Hippocampal formation (tissue), 2 donors: ENCODE data around the gene ENDOD1.
"Not testable (repeated sequence)": the region's sequence is repeated elsewhere in the genome, so short reads cannot be mapped to it uniquely, and the experiment has no call there.

Experiments
- DNase-seq, 2 donors: peaks; one replicate each; lab custom pipeline; 2025; lab: John Stamatoyannopoulos, UW

The ENDOD1 gene, protein sequence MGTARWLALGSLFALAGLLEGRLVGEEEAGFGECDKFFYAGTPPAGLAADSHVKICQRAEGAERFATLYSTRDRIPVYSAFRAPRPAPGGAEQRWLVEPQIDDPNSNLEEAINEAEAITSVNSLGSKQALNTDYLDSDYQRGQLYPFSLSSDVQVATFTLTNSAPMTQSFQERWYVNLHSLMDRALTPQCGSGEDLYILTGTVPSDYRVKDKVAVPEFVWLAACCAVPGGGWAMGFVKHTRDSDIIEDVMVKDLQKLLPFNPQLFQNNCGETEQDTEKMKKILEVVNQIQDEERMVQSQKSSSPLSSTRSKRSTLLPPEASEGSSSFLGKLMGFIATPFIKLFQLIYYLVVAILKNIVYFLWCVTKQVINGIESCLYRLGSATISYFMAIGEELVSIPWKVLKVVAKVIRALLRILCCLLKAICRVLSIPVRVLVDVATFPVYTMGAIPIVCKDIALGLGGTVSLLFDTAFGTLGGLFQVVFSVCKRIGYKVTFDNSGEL

DNA sequence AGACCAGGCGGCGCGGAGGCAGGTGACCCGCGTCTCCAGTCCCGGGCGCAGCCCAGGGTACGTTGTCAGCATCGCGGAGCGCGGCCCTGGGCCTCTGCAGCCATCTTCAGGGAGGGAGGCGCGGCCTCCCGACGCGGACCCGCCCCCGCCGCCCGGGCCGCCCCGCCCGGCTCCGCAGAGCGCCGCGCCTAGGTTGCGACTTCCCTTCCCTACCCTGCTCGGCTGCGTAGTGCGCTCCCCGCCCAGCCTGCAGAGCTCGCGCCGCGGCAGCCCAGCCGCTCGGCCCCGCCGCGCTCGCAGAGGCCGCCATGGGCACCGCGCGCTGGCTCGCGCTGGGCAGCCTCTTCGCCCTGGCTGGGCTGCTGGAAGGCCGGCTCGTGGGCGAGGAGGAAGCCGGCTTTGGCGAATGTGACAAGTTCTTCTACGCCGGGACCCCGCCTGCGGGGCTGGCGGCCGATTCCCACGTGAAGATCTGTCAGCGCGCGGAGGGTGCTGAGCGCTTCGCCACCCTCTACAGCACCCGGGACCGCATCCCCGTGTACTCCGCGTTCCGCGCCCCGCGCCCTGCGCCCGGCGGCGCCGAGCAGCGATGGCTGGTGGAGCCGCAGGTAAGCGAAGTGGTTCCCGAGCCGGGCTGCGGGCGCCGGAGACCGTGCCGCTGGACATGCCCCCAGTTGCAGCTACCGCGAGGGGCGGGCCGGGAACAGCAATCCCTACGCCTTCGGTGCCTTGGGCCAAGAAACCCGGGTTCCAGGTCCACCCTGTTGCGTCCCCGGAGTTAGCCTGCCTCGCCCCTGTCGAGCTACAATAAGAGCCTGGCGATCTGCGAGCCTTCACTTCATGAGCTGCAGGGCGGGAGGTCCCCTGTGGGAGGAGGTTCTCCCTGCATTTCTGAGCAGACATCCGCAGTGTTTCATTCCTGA lies at the start of gene ENDOD1:
ENDOD1 (plus strand) TSS at position 227 of the 923 bp plus-strand sequence; CDS start at position 309, 82 bp downstream.
- DNase-seq = peak; percentile 85 to 87

DNA sequence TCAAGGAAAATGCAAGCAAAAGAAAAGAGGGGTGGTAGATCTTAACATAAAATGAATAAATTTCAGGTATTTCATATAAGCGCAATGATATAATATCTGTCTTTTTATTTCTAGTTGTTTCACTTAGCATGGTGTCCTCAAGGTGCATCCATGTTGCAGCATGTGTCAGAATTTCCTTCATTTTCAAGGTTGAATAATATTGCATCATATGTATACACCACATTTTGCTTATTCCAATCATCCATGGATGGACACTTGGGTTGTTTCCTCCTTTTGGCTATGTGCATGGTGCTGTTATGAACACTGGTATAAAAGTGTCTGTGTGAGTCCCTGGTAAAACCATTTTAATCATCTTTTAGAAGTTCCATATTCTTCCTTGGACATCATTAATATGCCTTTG lies 47.4 kb upstream of the ENDOD1 start:
- DNase-seq = no peak

DNA sequence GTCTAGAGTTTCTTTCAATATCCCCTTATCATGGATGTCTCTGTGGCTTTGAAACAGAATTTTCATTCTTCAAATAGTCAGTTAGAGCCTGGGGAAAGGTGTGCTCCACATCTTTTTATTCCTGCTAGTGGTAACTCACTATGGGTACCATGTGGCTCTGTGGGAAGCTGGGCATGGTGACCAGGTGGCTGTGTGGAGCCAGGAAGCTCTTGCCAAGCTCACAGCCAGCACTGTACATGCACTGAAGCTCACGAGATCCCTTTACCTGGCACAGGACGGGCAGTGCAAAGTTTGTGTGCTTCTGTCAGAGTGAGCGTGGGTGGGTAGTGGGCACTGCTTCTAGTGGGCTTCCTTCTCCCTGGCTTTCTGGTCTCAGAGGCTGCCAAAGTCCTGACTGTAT lies 46.7 kb upstream of the ENDOD1 start:
- no peak for DNase-seq

DNA sequence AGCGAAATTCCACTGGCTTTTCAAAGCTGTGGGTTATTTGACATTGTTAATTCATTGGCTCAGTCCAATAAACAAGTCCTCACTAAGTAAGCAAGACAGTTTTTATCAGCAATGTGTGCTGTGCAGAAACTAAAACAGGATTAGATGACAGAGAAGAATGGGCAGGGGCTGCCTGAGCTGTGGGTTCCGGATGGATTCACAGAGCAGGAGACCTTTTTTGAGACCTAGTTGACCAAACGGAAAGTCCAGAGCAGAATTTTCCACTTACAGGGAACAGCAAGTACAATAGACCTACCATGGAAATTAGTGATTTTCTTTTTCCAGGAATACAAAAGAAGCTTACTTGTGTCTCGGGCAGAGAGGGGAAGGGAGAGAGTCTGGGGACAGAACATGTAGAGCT lies 45.6 kb upstream of the ENDOD1 start:
- no peak for DNase-seq

DNA sequence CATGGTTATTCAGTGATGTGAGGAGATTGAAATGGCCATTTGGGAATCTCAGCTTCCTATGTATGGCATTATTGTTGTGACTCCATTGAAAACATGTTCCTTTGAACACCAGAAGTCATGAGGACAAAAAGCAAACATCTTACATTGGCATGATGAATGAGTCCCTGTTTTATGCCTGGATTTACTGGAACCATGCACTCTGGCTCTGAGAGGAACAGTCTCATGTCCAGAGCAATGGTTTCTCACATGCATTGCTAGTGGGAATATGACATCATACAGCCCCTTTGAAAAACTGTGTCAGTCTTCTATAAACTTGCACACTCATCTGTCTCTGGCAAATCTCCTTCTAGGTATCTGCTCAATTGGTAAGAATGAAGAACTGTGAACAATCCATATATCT lies 43.8 kb upstream of the ENDOD1 start:
- DNase-seq = no peak

DNA sequence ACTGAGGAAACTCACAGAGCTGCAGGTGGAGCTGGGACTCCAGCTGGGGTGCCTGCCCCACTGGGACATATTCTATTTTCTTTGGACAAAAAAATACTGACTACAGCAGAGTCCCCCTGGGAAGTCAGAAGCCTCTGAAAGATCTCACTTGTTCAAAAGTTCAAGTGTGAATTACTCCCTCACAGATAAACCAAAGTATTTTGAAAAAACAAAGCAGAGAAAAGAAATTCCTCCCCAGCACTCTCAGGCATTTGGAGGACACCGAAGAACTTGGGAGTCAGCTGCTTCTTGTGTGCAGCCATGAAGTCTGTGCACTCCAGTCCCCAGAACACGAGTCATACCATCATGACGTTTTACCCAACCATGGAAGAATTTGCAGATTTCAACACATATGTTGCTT lies 40.5 kb upstream of the ENDOD1 start, which contains the start of gene KDM4F:
KDM4F (plus strand) TSS at position 301 of the 400 bp plus-strand sequence.
- not testable (repeated sequence) for DNase-seq

DNA sequence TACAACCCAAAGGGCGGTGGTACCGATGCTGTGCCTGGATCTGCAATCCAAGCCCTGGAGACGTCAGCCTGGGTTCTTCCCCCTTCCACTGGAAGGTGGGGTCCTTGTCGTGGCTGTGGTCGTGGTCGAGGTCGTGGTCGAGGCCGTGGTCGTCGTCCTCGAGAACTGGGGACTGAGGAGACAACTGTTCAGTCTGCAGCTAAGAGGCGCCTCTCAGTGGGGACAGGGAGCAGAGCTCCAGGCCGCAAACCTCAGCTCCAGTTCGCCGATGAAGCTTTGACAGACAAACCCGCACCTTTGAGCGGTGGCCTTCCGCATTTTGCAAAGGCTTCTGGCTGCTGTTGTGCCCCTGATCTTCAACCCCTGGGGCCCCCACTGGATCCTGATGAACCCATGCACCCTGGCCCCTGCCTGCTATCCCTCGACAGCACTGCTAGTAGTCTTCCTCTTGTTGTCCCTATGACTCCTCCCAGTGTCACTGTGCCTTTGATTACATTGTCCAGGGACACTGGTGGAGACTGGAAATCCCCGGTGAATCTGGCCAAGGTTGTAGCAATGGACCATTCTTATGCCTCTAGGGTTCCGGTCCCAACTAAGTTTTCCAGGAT lies 38.9 kb upstream of the ENDOD1 start:
- no peak for DNase-seq

DNA sequence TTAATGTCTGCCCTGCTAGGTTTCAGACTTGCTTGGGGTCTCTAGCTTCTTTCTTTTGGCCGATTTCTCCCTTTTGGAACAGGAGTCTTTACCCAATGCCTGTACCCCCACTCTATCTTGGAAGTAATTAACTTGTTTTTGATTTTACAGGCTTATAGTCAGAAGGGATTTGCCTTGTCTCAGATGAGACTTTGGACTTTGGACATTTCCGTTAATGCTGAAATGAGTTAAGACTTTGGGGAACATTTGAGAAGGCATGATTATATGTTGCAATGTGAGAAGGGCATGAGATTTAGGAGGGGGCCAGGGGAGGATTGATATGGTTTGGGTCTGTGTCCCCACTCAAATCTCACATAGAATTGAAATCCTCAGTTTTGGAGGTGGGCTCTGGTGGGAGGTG lies 35.3 kb upstream of the ENDOD1 start:
- DNase-seq = no peak

DNA sequence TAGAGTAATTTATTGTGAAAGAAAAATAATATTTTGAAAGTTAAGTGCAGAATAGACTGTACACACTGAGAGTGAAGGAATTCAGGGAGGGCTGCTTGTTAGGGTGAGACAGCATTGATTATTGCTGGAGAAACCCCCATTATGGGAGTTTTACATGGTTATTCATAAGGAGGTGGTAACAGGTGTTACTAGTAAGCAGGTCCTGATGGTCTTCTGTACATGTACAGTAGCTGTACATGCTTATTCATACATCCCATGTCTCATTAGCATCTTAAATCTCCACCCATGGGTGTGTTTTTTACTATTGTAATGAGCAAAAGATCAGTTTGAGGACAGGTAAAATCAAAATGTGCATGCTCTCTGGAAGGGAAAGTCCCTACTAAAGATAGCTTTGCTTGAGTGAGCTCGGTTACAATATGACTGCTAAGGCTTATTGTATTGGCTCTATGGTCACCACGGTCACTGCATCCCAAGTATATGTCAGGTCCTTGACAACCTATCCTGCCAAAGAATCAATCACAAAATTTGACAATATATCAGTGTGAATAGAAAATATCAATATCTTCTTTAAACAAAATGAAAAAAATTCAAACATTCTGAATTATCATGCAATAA lies 34.3 kb upstream of the ENDOD1 start:
- DNase-seq = no peak

DNA sequence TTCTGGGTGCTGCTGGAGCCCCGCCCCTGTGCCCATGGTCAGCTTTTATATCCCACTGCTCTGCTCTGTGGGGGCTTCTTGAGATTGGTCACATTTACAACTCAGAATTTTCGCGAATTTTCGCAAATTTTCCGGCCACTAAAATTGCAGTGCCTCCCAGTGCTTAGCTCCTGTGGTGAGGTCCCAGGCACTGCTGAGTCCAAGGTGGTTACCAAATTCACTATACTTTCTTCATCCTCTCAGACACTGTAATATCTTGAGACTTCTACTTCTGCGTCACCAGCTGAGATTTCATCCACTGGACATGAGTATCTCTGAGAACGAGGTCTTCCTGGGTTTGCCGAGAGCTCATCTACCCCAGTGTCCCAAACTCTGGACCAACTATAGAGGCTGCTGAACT lies 31.7 kb upstream of the ENDOD1 start:
- no peak for DNase-seq

DNA sequence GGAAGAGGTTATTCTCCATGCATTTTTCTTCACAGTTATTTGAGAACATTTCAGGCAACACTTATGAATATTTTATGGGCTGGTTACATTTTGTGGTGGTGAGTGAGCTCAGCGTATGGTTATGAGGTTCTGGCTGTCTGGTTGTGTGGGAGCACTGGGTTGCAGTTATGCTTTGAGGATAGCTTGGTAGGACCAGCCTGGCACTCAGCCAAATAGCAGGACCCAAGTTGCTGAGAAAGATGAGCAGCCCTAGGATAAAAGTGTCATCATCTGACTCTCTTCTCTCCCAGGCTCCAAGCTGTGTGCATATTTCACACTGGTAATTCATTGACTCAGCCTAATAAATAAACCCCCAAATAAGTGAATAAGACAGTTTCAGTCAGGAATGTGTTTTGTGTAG lies 31.0 kb upstream of the ENDOD1 start:
- DNase-seq = no peak

DNA sequence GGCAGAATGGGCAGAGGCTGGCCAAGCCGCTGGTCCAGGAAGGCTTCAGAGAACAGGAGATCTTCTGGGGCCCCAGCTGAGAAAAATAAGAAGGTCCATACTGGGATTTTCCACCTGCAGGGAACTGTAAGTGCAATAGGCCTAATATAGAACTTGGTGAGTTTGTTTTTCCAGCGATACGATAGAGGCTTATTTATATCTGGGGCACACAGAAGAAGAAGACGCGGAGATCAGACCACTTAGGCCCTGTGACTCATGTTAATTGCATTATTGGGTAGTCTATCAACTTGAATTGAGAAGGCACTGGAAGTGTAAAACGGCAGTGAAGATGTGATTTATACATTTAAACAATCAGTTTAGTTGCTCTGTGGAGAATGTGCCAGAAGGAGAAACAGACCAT lies 30.6 kb upstream of the ENDOD1 start:
- no peak for DNase-seq

DNA sequence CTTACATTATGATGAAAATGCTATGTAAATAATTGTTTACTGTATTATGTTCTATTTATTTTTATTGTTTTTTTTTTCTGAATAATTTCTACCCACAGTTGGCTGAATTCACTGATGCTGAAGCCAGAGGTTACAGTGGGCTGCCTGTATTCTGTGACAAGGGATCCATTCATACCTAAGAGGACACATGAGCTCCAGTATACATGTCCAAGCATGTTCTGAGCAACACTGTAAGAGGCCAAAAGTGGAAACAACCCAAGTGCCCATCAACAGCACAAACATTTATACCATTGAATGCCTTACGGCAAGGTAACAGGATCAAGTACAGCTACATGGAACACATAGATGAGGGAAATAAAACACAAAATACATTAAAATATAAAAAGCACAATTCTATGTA lies 24.3 kb upstream of the ENDOD1 start:
- DNase-seq = no peak

DNA sequence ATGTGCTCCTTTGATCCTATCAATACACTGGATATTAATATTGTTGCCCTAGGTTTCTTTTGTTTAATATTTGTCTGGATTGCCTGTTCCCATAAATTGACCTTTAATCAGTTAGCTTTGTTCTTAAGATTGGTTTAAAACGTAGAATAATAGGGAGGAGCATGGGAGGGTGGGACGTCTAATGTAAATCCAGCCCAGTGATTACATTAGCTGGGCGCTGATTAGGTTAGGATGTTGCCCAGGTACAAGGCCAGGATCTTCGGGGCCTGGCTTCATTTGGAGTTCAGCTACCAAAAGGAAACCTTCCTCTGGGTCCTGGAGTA lies 23.0 kb upstream of the ENDOD1 start, which contains the start of gene SRSF8:
SRSF8 (plus strand) TSS at position 204 of the 323 bp plus-strand sequence. CDS start 308 bp downstream, outside the sequence.
- no peak for DNase-seq

DNA sequence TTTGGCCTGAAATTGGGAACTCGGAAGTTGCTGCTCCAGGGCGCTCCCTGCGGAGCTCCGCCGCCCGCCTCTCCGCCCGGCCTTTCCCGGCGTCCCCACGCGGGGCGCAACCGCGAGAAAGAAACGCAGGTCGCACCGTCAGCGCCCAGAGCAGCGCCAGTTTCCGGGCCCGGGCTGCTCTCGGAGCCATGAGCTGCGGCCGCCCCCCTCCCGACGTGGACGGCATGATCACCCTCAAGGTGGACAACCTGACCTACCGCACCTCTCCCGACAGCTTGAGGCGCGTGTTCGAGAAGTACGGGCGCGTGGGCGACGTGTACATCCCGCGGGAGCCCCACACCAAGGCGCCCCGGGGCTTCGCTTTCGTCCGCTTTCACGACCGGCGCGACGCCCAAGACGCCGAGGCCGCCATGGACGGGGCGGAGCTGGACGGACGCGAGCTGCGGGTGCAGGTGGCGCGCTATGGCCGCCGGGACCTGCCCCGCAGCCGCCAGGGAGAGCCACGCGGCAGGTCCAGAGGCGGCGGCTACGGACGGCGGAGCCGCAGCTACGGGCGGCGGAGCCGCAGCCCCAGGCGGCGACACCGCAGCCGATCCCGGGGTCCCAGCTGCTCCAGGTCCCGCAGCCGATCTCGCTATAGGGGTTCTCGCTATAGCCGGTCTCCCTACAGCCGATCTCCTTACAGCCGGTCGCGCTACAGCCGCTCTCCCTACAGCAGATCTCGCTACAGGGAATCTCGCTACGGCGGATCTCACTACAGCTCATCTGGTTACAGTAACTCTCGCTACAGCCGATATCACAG lies 22.4 kb upstream of the ENDOD1 start:
- peak; percentile 81 to 83 for DNase-seq

DNA sequence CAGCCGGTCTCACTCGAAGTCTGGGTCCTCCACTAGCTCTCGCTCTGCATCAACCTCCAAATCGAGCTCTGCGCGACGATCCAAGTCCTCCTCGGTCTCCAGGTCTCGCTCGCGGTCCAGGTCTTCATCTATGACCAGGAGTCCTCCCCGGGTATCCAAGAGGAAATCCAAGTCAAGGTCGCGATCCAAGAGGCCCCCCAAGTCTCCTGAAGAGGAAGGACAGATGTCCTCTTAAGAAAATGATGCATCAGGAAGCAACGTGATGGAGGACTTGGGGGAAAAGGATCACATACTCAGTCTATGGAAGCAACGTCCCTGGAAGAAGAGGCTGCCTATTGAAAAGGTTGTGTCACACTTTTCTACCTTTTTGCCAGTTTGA lies 21.8 kb upstream of the ENDOD1 start:
- DNase-seq = no peak

DNA sequence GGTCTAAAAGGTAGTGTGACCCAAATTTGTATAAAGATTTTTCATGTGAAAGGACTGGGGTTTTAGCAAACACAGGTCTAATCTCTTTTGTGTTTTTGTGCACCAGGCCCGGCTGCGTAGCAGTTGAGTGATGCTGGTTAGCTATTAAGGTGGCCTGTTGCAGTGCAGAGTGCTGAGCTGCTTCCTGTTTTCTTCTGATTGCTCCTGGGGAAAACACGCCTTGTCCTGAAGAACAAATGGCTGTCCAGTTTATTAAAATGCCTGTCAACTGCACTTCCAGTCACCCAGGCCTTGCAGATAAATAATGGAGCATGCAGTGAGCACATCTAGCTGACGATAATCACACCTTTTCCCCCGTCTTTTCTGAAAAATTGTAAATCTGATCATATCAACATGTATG lies 21.1 kb upstream of the ENDOD1 start:
- peak; percentile 26 to 79 for DNase-seq

DNA sequence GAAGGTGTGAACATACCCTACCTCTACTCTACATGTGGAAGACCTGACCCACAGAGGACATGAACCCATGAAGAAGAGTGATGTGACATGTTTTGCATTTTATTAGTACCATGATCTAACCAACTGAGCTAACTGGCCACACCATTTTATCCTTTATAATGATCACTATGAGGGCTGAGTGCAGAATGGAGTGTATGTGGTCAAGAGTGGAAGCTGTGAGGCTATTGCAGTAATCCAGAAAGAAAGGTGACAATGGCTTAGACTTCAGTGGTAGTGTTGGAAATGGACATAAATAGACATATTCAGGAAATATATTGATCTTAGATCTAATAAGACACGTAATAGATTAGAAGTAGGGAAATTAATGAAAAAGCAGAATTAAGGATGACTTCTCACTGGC lies 19.2 kb upstream of the ENDOD1 start:
- DNase-seq = no peak

DNA sequence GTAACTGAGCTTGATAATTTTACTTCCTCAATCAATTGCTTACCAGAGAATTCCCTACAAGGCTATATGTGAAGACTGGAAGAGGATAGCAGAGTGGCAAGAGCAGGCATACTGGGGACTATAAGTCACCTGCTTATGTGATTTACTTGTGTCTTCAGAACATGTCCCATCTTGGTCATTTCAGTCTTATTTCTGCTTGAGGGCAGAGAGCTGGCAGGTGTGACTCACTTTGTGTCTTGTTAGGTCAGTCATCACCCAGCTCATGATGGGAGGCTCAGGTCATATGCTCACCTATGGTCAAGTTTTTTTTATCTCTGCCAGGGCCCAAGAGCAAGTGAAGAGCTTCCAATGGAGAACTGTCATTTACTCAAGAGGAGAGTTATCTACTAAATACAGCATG lies 16.7 kb upstream of the ENDOD1 start:
- DNase-seq = no peak

DNA sequence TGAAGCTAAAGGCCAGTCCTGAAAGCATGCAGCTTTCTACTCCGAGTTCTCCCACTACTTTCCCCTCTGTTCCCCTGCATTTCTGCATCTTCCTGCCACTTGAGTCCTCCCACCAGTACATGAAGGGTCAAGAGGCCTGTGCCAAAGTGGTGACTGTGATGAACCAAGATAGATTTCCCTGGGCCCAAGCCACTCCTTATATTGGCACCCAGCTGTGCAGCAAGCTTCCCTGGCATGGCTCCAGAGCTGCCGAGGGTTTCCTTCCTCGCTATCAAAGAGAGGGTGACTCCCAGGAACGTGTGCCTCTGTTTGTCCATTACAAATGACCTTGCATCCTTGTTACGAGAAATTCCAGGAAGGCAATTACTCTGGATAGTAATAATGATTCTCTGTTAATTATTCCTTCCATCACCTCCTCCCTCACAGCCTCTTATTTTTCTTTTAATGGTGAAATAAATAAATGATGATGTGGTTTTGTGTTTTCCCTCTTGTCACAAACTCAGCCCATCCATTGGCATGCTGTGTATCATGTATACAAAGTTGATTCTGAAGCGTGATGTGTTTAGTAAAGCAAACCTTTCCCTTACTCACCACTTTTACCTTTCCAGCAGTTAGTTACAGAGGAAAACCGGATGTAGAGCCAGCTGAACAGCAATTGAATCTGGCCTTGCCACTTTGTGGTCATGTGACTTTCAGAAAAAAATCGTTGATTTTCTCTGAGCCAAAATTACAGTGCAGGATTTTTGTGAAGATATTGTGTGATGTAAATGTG lies 14.7 kb upstream of the ENDOD1 start:
- DNase-seq = peak in 1 of 2 donors; percentile 38
